SU-DHL-6 (cell line): Measurements from ENCODE around the gene ZC3HAV1L.

Source experiments
- EZH2phosphoT487 ChIP-seq: fragments of 200-600 bp; sonication (generic), shearing (Covaris generic); conservative IDR thresholded peaks from 2 replicates; pipeline ENCODE4 v1.6.1; 2018; ENCODE audit warnings: mild to moderate bottlenecking, antibody characterized with exemption, low read length, moderate library complexity, mixed read lengths
- TF ChIP-seq, protein P1 (sequence below): fragments of 200-600 bp; sonication (generic); IDR thresholded peaks from one replicate; pipeline ENCODE4 v1.5.1; 2017; ENCODE audit warnings: antibody characterized with exemption, mild to moderate bottlenecking, low read length, moderate library complexity; ENCODE audit not compliant: insufficient read depth, poor library complexity, severe bottlenecking

DNA sequence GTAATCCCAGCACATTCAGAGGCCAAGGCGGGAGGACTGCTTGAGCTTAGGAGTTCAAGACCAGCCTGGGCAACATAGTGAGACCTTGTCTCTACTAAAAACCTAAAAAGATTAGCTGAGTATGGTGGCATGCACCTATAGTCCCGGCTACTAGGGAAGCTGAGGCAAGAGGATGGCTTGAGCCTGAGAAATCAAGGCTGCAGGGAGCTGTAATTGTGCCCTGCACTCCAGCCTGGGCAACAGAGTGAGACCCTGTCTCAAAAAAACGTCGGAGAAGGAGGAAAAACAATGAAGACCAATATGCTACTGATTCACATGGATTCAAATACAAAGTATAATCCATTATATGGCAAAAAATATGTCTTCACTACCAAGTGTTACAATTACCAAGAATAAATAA, 13.6 kb downstream of the ZC3HAV1L start:
- TF ChIP-seq, protein P1, sequence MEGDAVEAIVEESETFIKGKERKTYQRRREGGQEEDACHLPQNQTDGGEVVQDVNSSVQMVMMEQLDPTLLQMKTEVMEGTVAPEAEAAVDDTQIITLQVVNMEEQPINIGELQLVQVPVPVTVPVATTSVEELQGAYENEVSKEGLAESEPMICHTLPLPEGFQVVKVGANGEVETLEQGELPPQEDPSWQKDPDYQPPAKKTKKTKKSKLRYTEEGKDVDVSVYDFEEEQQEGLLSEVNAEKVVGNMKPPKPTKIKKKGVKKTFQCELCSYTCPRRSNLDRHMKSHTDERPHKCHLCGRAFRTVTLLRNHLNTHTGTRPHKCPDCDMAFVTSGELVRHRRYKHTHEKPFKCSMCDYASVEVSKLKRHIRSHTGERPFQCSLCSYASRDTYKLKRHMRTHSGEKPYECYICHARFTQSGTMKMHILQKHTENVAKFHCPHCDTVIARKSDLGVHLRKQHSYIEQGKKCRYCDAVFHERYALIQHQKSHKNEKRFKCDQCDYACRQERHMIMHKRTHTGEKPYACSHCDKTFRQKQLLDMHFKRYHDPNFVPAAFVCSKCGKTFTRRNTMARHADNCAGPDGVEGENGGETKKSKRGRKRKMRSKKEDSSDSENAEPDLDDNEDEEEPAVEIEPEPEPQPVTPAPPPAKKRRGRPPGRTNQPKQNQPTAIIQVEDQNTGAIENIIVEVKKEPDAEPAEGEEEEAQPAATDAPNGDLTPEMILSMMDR: no peak
- TF ChIP-seq EZH2phosphoT487: no peak
